Neural crest cell (in vitro differentiated cells): ENCODE measurements around the gene KRTAP12-3. TPM values are rescaled to one million over a fixed set of nuclear protein-coding genes. Genes with fewer than 3 reads are reported as not detected.

ENCODE experiments used
- DNase-seq: peaks from one replicate; pipeline ENCODE4 v3.0.0; 2021; ENCODE audit warnings: low read depth, mixed read lengths, low spot score
- H3K27ac Mint-ChIP-seq: one replicate; pipeline ENCODE4 v1.8.0; 2021; ENCODE audit warnings: mild to moderate bottlenecking, mixed read lengths; ENCODE audit not compliant: unreplicated experiment
- H3K27me3 Mint-ChIP-seq: 2 replicates; pipeline ENCODE4 v1.8.0; 2021; ENCODE audit warnings: low read depth, mild to moderate bottlenecking, mixed read lengths
- H3K36me3 Mint-ChIP-seq: 2 replicates; pipeline ENCODE4 v1.8.0; 2021; ENCODE audit warnings: low read depth, mild to moderate bottlenecking, mixed read lengths
- H3K4me1 Mint-ChIP-seq: 2 replicates; pipeline ENCODE4 v1.8.0; 2021; ENCODE audit warnings: mixed read lengths
- H3K4me3 Mint-ChIP-seq: one replicate; pipeline ENCODE4 v1.8.0; 2021; ENCODE audit warnings: mild to moderate bottlenecking, mixed read lengths
- H3K9me3 Mint-ChIP-seq: 2 replicates; pipeline ENCODE4 v1.8.0; 2021; ENCODE audit warnings: mixed read lengths
- total RNA-seq: library from RNA; stranded (reverse); gene quantifications from 2 replicates; pipeline ENCODE4 v1.2.1, GENCODE V29; 2021
- TF ChIP-seq, protein P1 (sequence below): fragments of 200-600 bp; sonication (generic); conservative IDR thresholded peaks from 2 replicates; pipeline ENCODE4 v1.5.0; 2021; ENCODE audit warnings: antibody characterized with exemption, mild to moderate bottlenecking

KRTAP12-3 gene
- total RNA-seq, 1 donor from 2014 or later: not detected

DNA sequence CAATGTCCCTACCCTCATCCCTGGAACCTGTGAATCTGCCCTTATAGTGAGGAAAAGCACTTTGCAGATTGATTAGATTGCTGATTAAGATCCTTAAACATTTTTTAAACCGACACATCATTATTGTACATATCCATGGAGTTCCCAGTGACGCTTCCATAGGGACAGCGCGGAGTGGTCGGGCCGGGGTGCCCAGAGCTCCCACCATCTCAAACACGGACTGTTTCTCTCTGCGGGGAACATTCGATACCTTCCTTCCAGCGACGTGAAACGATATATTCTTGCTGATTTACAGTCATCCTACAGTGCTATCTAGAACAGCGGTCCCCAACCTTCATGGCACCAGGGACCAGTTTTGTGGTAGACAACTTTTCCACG, 43.3 kb downstream of the KRTAP12-3 start:
- Mint-ChIP-seq H3K4me1 (peaks cover 39% of the 10 kb centered on the region), H3K9me3 (no peaks in the 10 kb centered on the region), H3K36me3 (no peaks in the 10 kb centered on the region), H3K27ac (no peak overlapping the region), H3K27me3 (peaks cover 76% of the 10 kb centered on the region), H3K4me3 (no peak overlapping the region)
- DNase-seq: no peak
- TF ChIP-seq, protein P1, sequence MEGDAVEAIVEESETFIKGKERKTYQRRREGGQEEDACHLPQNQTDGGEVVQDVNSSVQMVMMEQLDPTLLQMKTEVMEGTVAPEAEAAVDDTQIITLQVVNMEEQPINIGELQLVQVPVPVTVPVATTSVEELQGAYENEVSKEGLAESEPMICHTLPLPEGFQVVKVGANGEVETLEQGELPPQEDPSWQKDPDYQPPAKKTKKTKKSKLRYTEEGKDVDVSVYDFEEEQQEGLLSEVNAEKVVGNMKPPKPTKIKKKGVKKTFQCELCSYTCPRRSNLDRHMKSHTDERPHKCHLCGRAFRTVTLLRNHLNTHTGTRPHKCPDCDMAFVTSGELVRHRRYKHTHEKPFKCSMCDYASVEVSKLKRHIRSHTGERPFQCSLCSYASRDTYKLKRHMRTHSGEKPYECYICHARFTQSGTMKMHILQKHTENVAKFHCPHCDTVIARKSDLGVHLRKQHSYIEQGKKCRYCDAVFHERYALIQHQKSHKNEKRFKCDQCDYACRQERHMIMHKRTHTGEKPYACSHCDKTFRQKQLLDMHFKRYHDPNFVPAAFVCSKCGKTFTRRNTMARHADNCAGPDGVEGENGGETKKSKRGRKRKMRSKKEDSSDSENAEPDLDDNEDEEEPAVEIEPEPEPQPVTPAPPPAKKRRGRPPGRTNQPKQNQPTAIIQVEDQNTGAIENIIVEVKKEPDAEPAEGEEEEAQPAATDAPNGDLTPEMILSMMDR: no peak

DNA sequence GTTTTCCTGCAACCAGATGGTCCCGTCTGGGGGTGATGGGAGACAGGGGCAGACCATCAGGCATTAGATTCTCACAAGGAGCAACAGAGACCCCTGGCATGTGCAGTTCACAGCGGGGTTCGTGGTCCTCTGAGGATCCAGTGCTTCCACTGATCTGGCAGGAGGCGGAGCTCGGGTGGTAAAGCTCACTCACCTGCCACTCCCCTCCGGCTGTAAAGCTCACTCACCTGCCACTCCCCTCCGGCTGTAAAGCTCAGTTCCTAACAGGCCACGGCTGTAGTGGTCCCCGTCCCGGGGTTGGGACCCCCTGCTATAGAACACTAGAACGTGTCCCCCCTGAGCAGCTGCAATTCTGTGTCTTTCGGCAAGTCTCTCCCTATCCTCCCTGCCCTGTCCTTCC, 43.8 kb downstream of the KRTAP12-3 start:
- H3K36me3 Mint-ChIP-seq: no peaks in the 10 kb centered on the region
- peaks cover 36% of the 10 kb centered on the region for H3K4me1 Mint-ChIP-seq
- H3K9me3 Mint-ChIP-seq: no peaks in the 10 kb centered on the region
- TF ChIP-seq, protein P1: no peak
- no peak for DNase-seq
- H3K27me3 Mint-ChIP-seq: peaks cover 80% of the 10 kb centered on the region
- no peak overlapping the region for H3K27ac Mint-ChIP-seq
- H3K4me3 Mint-ChIP-seq: no peak overlapping the region

DNA sequence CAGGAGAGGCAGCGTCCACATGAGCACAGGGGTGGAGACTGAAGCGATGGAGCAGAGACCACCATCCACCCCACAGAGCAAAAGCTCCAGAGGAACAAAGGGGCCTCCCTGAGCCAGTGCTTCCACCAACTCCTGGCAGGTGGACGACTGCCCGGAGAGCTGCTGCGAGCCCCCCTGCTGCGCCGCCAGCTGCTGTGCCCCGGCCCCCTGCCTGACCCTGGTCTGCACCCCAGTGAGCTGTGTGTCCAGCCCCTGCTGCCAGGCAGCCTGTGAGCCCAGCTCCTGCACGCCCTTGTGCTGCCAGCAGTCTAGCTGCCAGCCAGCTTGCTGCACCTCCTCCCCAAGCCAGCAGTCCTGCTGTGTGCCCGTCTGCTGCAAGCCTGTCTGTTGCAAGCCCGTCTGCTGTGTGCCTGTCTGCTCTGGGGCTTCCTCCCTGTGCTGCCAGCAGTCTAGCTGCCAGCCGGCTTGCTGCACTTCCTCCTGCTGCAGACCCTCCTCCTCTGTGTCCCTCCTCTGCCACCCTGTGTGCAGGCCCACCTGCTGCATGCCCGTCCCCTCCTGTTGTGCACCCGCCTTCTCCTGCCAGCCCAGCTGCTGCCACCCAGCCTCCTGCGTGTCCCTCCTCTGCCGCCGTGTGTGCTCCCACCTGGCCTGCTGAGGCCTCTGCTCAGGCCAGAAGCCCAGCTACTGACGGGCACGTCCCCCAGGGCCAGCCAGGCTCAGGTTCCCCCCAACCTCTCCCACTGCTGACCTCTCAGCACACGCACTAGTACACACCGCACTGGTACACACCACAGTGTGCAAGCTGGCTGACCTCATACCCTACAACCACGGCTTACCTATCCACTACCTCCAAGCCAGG, 44.6 kb downstream of the KRTAP12-3 start:
- DNase-seq: no peak
- Mint-ChIP-seq H3K4me3 (no peak overlapping the region), H3K36me3 (no peaks in the 10 kb centered on the region)

DNA sequence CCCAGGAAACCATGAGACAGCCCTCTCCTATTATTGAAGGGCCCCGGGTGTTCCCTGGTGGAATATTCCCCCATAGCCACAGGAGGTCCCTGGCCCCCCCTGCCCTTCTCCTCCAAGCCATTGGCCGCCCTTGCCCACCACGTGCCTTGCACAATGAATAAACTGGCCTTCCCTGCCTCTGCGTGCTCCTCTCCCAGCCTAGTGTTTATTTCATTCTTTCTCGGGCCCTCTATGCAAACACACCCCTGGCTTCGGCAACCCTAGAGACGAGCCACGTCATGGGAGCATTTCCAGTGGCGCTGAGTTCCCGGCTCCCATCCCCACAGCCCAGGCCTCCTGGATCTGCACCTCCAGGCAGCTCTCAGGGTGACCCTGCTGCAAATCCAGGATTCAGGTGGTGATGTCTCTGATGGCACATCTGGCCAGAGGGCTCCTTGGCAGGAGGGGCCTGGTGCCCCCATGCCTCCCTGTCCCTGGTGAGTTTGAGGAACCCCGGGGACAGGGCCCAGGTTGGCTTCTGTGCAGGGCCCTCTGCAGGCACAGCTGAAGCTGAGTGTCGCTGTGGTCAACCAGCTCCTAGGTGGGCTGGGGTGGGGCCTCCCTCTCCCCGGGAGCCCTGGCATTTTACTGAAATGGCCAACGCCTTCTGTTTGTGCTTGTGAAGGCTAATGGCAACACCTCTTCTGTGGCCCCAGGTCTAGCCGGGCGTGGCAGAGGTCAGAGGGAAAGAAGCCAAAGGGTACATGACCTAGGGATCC, 45.4 kb downstream of the KRTAP12-3 start:
- no peak for DNase-seq
- Mint-ChIP-seq H3K9me3 (no peaks in the 10 kb centered on the region), H3K36me3 (no peaks in the 10 kb centered on the region), H3K27ac (no peak overlapping the region), H3K4me1 (peaks cover 35% of the 10 kb centered on the region), H3K27me3 (peaks cover 84% of the 10 kb centered on the region), H3K4me3 (no peak overlapping the region)
- TF ChIP-seq, protein P1: no peak

More for the DNA sequence above, 44.6 kb downstream of the KRTAP12-3 start:
- Mint-ChIP-seq H3K27me3 (peaks cover 84% of the 10 kb centered on the region), H3K27ac (no peak overlapping the region), H3K9me3 (no peaks in the 10 kb centered on the region), H3K4me1 (peaks cover 36% of the 10 kb centered on the region)
- TF ChIP-seq, protein P1: no peak

DNA sequence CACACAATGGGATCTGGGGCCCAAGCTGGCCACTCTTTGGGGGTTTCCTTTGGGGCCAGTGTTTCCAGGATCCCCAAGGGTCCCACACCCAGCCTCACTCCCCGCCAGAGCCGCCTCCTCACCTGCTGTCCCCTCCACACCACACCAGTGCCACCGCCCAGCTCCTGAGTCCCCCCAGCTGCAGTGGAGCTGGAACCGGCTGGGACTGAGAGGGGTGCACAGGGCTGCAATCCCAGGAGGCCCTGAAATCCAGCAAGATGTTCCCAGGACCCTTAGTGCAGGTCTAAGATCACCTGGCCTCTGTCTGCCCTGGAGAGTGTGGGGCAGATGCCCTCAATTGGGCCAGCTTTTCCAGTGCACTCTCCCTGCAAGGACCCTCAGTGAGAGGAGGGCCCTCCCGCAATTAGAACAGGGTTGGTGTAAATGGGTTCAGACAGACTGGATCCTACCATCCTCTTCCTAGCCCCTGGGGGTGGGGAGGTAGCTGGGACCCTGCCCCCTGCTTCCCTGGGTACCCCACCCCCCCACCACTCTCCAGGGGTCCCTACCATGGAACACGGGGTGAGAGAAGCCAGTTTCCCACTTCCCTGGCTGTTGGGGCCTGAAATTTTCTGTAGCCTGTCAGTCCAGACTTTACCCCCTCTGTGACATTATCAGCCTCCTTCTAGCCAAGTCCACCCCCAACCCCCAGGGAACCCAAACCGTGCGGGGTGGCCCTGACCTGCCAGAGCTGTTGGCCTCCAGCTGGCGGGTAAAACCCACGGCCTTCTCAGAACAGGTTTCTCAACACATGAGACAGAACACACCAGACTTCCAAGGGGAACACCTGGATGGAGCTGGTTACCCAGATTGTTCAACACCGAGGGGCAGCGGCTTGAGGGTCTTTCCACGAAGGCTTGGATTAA, 46.3 kb downstream of the KRTAP12-3 start:
- Mint-ChIP-seq H3K4me1 (peaks cover 29% of the 10 kb centered on the region), H3K4me3 (no peak overlapping the region), H3K36me3 (no peaks in the 10 kb centered on the region), H3K27ac (no peak overlapping the region), H3K9me3 (no peaks in the 10 kb centered on the region), H3K27me3 (peaks cover 87% of the 10 kb centered on the region)
- DNase-seq: no peak
- TF ChIP-seq, protein P1: no peak
